Activated naive CD8-positive, alpha-beta T cell treated with anti-CD3 and anti-CD28 coated beads for 36 hours (primary cell): ENCODE data around the gene SMYD3. TPM values are rescaled to one million over a fixed set of nuclear protein-coding genes. Genes with fewer than 3 reads are reported as not detected.
"Not testable (repeated sequence)": the region's sequence is repeated elsewhere in the genome, so short reads cannot be mapped to it uniquely, and the experiment has no call there.

Source experiments
- DNase-seq: peaks from one replicate; pipeline ENCODE4 v3.0.0; 2021
- H3K27ac Mint-ChIP-seq: one replicate; pipeline ENCODE4 v1.8.0; 2022; ENCODE audit warnings: mild to moderate bottlenecking, moderate library complexity, mixed read lengths
- H3K27me3 Mint-ChIP-seq: one replicate; pipeline ENCODE4 v1.8.0; 2022; ENCODE audit warnings: mild to moderate bottlenecking, mixed read lengths
- H3K36me3 Mint-ChIP-seq: one replicate; pipeline ENCODE4 v1.8.0; 2021; ENCODE audit warnings: mild to moderate bottlenecking, mixed read lengths
- H3K4me1 Mint-ChIP-seq: one replicate; pipeline ENCODE4 v1.8.0; 2021; ENCODE audit warnings: mixed read lengths
- H3K4me3 Mint-ChIP-seq: one replicate; pipeline ENCODE4 v1.8.0; 2022; ENCODE audit warnings: mild to moderate bottlenecking, moderate library complexity, mixed read lengths
- H3K9me3 Mint-ChIP-seq: one replicate; pipeline ENCODE4 v1.8.0; 2022; ENCODE audit warnings: mixed read lengths
- total RNA-seq, 2 experiments: library from RNA; stranded (reverse); gene quantifications; one replicate each; pipeline ENCODE4 v1.2.3, GENCODE V29; 2021

The SMYD3 gene
- total RNA-seq, 2 experiments from 2014 or later = 16.4 to 18.4 TPM

DNA sequence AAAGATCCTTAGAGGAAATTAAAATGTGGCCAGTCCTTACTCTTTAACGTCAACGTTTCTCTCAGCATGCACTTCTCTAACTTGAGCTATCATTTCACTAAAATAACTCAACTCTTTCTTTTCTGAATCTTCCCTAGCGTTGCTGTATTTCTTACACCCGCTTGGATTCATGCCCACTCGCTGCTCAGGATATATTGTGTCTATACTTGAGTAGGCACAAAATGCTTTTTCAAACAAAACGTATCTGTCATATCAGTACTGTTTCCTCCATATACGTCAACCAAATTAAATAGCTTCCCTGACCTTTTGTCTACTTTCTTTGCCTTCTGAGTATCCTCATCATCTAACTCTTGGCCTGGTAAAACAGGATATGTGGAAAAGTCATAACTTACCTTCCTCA, 549.7 kb downstream of the SMYD3 start:
- DNase-seq = no peak
- no peaks in the 10 kb centered on the region for H3K9me3 Mint-ChIP-seq
- H3K4me1 Mint-ChIP-seq = peaks cover 26% of the 10 kb centered on the region
- peaks cover 10% of the 10 kb centered on the region for H3K36me3 Mint-ChIP-seq
- H3K4me3 Mint-ChIP-seq = no peak overlapping the region
- no peaks in the 10 kb centered on the region for H3K27me3 Mint-ChIP-seq
- no peak overlapping the region for H3K27ac Mint-ChIP-seq

DNA sequence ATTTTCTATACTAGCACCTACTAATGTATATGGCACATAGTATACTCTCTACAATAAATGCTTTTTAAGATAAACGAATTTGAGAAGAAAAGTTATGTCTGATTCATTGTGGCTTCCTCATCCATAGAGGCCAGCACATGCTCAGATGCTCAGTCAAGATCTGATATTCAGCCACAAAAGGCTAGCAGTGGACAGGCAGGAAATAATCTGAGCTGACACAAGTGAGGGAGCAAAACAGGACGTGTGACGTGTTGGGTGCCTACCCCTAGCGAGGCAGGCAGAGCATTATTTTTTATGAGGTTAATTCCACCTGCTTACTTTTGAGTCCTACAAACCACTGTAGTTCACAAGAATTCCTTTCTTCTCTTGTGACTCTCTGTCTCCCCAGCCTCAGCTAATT, 550.9 kb downstream of the SMYD3 start:
- no peaks in the 10 kb centered on the region for H3K27me3 Mint-ChIP-seq

DNA sequence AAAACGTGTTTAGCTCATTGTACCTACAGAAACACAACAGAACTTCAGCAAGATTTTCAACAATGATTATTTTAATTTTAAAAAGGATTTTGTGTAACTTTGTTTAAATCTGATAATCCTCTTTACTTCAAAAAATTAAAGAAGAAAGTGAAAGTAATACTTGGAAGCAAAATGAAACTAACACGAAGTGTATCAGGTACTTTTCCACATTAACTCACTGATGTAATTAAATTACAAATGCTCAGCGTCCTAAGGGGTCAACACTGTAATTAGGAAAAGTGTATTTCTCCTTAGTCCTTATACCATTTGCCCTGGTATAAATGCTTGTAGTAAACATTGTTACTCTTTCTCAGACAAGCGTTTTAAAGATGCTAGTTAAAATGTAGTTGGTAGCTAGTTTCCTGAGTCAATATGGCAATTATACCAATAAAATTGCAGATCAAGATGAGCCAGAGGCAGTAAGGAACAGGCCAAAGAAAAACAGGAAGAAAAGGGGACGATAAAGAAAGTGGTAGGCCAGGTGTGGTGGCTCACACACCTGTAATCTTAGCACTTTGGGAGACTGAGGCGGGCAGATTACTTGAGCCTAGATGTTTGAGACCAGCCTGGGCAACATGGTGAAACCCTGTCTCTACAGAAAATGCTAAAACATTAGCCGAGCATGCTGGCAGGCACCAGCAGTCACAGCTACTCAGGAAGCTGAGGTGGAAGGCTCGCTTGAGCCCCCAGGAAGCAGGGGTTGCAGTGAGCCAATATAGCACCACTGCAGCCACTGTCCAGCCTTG, 553.0 kb downstream of the SMYD3 start:
- no peaks in the 10 kb centered on the region for H3K27me3 Mint-ChIP-seq

More for the DNA sequence above, 550.9 kb downstream of the SMYD3 start:
- Mint-ChIP-seq H3K9me3 (no peaks in the 10 kb centered on the region), H3K4me3 (no peak overlapping the region), H3K27ac (no peak overlapping the region), H3K36me3 (peaks cover 10% of the 10 kb centered on the region), H3K4me1 (peaks cover 24% of the 10 kb centered on the region)
- peak; percentile 28 for DNase-seq

DNA sequence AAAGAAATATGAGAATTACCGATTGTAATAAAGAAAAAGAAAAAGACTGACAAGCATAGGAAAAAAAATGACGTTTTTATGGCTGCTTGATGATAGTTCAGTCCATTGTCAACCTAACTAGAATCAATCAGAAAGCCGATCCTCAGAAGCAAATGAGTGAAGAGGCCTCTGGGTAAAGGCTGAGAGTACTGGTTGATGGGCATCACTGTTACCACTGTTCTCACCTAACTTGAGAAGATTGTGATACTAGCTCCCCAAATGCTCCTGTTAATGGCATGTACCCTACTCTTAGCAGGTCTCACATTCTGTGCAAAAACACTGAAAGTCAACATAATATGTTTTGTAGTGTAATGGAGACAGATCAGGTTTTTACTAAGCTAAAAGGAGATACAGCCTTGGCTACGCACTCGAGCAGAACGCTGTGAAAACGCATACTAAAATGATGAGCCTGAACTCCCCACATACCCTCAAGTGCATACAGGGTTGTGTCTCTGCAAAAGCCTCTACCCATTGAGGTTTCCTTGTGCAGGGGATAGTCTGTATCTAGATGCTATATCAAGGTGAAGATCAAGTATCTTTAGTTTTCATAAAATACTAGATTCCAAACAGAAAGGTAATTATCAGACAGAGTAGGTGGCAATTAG, 554.6 kb downstream of the SMYD3 start:
- Mint-ChIP-seq H3K27me3 (no peaks in the 10 kb centered on the region), H3K9me3 (no peaks in the 10 kb centered on the region), H3K36me3 (peaks cover 6% of the 10 kb centered on the region), H3K4me1 (peaks cover 20% of the 10 kb centered on the region), H3K27ac (peak overlapping the region; percentile 93), H3K4me3 (peak overlapping the region; percentile 7)
- DNase-seq = no peak

More for the DNA sequence above, 553.0 kb downstream of the SMYD3 start:
- H3K4me1 Mint-ChIP-seq = peaks cover 20% of the 10 kb centered on the region
- H3K9me3 Mint-ChIP-seq = no peaks in the 10 kb centered on the region
- H3K27ac Mint-ChIP-seq = peak overlapping the region; percentile 93
- peak overlapping the region; percentile 64 for H3K4me3 Mint-ChIP-seq
- peaks cover 9% of the 10 kb centered on the region for H3K36me3 Mint-ChIP-seq
- no peak for DNase-seq

DNA sequence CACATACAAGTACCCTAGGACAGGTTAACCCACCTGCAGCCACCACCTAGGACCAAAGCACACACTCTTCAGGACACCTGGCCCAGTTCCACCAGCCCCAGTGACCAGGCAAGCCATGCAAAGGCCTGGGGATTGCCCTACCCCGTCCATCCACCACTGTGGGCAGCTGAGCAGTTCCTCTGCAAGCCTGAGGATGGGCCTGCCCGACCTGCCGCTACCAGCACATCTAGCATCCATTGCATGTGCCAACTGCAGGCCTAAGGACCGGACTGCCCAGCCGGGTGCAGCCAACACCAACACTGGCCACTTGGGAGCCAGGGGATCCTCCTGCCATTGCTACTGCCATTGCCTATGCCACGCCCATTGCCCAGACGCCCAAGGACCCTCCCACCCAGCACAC, 558.3 kb downstream of the SMYD3 start:
- DNase-seq = no peak
- H3K36me3 Mint-ChIP-seq = peaks cover 18% of the 10 kb centered on the region
- peaks cover 11% of the 10 kb centered on the region for H3K9me3 Mint-ChIP-seq
- H3K27ac Mint-ChIP-seq = no peak overlapping the region
- H3K4me3 Mint-ChIP-seq = no peak overlapping the region
- H3K27me3 Mint-ChIP-seq = no peaks in the 10 kb centered on the region
- peaks cover 13% of the 10 kb centered on the region for H3K4me1 Mint-ChIP-seq

DNA sequence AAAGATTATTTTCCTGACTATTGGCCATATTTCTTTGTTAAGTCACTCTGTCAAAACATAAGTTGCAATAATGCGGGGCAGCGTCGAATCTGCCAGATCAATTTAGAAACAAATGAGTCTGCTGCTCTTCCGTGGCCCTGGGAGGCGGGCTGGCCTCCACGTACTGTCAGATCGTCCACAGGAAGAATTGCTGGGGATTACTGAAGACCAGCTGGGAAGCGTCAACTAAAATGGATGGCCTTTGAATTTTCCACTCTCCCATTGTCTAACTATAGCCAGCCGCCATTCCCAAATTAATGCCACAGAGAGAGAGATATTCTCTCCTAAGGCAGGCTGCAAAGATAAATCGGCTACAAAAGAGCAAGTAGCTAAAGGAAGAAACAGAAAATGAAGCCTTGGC, 560.2 kb downstream of the SMYD3 start:
- Mint-ChIP-seq H3K4me3 (no peak overlapping the region), H3K27ac (no peak overlapping the region), H3K27me3 (no peaks in the 10 kb centered on the region), H3K4me1 (peaks cover 17% of the 10 kb centered on the region), H3K36me3 (peaks cover 18% of the 10 kb centered on the region), H3K9me3 (peaks cover 11% of the 10 kb centered on the region)
- no peak for DNase-seq

DNA sequence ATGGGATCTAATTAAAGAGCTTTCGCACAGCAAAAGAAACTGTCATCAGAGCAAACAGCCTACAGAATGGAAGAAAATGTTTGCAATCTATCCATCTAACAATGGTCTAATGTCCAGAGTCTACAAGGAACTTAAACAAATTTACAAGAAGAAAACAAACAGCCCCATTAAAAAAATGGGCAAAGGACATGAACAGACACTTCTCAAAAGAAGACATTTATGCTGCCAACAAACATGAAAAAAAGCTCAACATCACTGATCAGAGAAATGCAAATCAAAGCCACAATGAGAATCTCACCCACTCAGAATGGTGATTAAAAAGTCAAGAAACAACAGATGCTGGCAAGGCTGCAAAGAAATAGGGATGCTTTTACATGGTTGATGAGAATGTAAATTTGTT, 561.9 kb downstream of the SMYD3 start:
- Mint-ChIP-seq H3K9me3 (peaks cover 11% of the 10 kb centered on the region), H3K36me3 (peaks cover 15% of the 10 kb centered on the region), H3K4me1 (peaks cover 17% of the 10 kb centered on the region)
- not testable (repeated sequence) for H3K27ac Mint-ChIP-seq, DNase-seq, H3K4me3 Mint-ChIP-seq, H3K27me3 Mint-ChIP-seq

DNA sequence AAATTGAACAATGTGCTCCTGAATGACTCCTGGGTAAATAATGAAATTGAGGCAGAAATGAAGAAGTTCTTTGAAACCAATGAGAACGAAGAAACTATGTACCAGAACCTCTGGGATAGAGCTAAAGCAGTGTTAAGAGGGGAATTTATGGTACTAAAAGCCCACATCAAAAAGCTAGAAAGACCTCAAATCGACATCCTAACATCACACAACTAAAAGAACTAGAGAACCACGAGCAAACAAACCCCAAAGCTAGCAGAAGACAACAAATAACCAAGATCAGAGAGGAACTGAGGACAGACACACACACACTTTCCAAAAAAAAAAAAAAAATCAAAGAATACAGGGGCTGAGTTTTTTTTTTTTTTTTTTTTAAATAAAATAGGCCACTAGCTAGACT, 564.2 kb downstream of the SMYD3 start:
- no peak overlapping the region for H3K4me3 Mint-ChIP-seq
- H3K27me3 Mint-ChIP-seq = no peaks in the 10 kb centered on the region
- no peak for DNase-seq
- H3K36me3 Mint-ChIP-seq = peaks cover 12% of the 10 kb centered on the region
- H3K9me3 Mint-ChIP-seq = peaks cover 11% of the 10 kb centered on the region
- H3K4me1 Mint-ChIP-seq = peaks cover 17% of the 10 kb centered on the region
- H3K27ac Mint-ChIP-seq = no peak overlapping the region

DNA sequence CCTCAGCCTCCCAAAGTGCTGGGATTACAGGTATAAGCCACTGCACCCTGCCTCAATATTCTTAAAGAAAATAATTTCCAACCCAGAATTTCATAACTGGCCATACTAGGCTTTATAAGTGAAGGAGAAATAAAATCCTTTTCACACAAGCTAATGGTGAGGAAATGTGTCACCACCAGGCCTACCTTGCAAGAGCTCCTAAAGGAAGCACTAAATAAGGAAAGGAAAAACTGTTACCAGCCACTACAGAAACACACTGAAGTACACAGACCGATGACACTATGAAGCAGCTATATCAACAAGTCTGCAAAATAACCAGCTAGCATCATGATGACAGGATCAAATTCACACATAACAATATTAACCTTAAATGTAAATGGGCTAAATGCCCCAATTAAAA, 565.3 kb downstream of the SMYD3 start:
- Mint-ChIP-seq H3K9me3 (peaks cover 11% of the 10 kb centered on the region), H3K4me1 (peaks cover 17% of the 10 kb centered on the region), H3K36me3 (peaks cover 12% of the 10 kb centered on the region)
- not testable (repeated sequence) for H3K4me3 Mint-ChIP-seq, H3K27ac Mint-ChIP-seq, H3K27me3 Mint-ChIP-seq, DNase-seq

DNA sequence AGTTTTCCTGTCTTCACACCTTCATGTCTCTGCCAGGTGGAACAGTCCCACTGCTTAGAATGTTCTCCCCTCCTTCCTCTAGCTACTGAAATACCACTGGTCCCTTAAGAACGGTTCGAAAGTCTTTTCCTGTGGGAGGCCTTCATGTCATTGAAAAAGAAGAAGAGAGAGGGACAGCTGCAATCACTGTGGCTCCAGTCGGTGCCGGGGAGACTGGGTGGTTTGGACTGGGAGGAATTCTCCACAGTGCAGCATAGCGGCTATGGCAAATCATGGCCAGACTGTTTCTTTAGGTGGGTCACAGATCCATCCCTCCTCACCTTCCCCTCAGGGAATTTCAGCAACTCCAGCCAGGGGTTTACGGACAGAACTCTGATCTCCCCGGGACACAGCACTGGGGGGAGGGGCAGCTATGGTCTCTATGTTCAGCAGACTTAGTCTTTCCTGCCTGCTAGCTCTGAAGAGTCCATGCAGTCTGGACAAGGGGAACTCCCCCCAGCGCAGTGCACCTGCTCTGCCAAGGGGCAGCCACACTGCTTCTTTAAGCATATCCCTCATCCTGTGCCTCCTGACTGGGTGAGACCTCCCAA, 567.2 kb downstream of the SMYD3 start:
- Mint-ChIP-seq H3K4me3 (no peak overlapping the region), H3K27me3 (no peaks in the 10 kb centered on the region), H3K36me3 (peaks cover 1% of the 10 kb centered on the region), H3K9me3 (no peaks in the 10 kb centered on the region), H3K4me1 (peaks cover 17% of the 10 kb centered on the region), H3K27ac (no peak overlapping the region)
- no peak for DNase-seq

DNA sequence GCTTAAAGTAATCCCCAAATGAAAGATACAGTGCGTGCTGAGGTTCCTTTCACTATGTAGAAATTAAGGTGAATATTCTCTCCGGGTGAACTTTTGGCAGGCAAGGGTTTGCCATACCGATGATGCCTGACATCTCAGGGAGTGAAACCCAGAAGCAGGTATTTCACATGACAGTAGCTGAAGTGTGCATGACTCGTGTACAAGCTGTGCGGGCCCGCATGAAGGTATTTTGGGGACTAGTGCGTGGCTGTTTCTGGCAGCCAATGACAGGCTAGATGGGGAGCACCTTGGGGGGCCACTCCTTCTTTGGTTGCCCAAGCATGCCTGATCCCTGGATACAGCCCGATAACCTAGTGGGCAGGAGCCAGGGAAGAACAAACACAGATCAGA, 569.0 kb downstream of the SMYD3 start:
- Mint-ChIP-seq H3K36me3 (no peaks in the 10 kb centered on the region), H3K27ac (no peak overlapping the region), H3K4me3 (no peak overlapping the region)

DNA sequence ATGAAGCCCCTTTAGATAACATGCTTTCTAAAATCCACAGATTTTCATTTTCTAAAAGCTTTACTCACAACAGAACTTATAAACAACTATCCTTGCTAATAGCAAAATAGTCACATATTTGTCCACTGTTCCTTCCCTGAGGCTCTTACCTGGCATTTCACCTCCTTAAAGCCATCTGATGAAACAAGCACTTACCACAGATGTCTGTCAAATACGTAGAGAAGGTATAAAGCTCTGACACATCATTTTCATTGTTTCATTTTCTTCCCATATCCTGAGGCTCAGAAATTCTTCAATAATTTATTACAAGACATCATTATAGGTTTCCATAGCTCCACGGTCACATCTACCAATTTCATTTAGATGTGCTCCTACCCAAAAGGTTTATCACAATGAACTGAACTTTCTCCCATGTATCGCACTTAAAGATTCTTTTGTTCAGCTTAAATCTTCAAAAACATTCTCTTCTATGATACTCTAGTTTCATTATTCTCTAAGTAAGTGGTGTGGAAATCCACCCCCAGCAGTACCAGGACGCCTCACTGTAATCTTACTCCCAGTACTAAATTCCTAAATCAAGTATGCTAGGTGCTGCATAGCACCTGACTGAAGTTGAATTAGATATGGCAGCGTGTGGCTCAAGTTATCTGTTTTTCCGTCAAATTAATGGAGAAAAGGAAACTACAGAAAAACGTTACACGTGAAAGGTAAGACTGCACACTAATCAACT, 569.6 kb downstream of the SMYD3 start:
- Mint-ChIP-seq H3K4me3 (no peak overlapping the region), H3K36me3 (no peaks in the 10 kb centered on the region), H3K27ac (no peak overlapping the region), H3K9me3 (no peaks in the 10 kb centered on the region), H3K27me3 (no peaks in the 10 kb centered on the region), H3K4me1 (peaks cover 1% of the 10 kb centered on the region)
- DNase-seq = no peak

More for the DNA sequence above, 569.0 kb downstream of the SMYD3 start:
- DNase-seq = no peak
- H3K27me3 Mint-ChIP-seq = no peaks in the 10 kb centered on the region
- peaks cover 7% of the 10 kb centered on the region for H3K4me1 Mint-ChIP-seq
- no peaks in the 10 kb centered on the region for H3K9me3 Mint-ChIP-seq

DNA sequence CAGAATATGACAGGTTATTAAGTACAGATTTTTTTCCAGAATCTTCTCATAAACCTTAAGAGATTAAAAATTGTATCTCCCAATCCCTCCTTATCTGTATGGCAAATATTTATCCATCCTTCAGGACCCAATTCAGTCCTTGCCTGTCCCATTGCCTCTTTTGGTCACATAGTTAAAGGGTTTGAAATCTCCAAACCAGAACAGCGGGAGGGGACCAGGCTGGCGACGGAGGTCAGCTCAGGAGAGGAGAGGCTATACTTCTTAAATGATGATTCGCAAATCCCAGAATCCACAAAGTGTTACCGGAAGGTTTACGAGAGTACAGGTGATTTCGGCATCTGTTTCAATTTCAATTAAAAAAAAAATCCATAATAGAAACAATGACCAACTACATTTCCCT, 572.7 kb downstream of the SMYD3 start:
- no peak overlapping the region for H3K4me3 Mint-ChIP-seq
- H3K4me1 Mint-ChIP-seq = no peaks in the 10 kb centered on the region

DNA sequence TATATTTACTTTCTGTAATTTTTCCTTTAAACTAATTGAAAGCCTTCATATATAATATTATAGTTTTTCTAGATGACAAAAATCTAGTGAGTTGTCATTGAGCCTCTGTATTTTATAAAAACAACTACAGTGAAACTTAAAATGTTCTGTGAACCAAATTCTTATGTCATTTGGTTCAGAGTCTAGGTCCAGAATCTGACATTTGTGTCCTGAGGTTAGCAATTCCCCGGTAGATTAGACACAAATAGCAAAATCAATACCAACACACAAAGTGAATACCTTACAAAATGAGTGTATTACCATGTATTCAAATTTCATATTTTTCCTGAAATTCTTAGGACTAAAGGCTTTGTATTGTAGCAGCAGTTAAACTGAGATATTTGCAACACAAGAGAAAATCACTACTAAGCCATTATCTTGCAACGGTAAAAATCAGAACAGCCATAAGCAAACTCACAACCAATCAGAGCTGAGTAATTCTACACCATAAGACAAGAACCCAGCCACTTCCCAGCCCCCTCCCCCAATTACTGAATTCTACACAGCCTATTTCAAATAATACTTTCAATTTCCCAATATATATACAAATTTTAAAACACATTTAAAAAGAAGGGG, 573.5 kb downstream of the SMYD3 start:
- Mint-ChIP-seq H3K4me3 (no peak overlapping the region), H3K4me1 (no peaks in the 10 kb centered on the region), H3K27me3 (no peaks in the 10 kb centered on the region), H3K9me3 (no peaks in the 10 kb centered on the region), H3K36me3 (peaks cover 3% of the 10 kb centered on the region), H3K27ac (no peak overlapping the region)
- DNase-seq = no peak

More for the DNA sequence above, 572.7 kb downstream of the SMYD3 start:
- DNase-seq = no peak
- Mint-ChIP-seq H3K36me3 (no peaks in the 10 kb centered on the region), H3K9me3 (no peaks in the 10 kb centered on the region), H3K27ac (no peak overlapping the region), H3K27me3 (no peaks in the 10 kb centered on the region)
